Glutamatergic neuron (in vitro differentiated cells): ENCODE data around the gene ARHGAP45. TPM values are rescaled to one million over a fixed set of nuclear protein-coding genes. Genes with fewer than 3 reads are reported as not detected.

Experiments
- DNase-seq: peaks from one replicate; pipeline ENCODE4 v3.0.0; 2022
- H3K27ac Mint-ChIP-seq: one replicate; pipeline ENCODE4 v1.8.0; 2020; ENCODE audit warnings: mild to moderate bottlenecking, mixed read lengths, inconsistent platforms; ENCODE audit not compliant: unreplicated experiment
- H3K27me3 Mint-ChIP-seq: one replicate; pipeline ENCODE4 v1.8.0; 2020; ENCODE audit warnings: mild to moderate bottlenecking, moderate library complexity, mixed read lengths, inconsistent platforms; ENCODE audit not compliant: unreplicated experiment
- H3K36me3 Mint-ChIP-seq: one replicate; pipeline ENCODE4 v1.8.0; 2020; ENCODE audit warnings: mild to moderate bottlenecking, mixed read lengths, inconsistent platforms; ENCODE audit not compliant: unreplicated experiment
- H3K4me1 Mint-ChIP-seq: one replicate; pipeline ENCODE4 v1.8.0; 2020; ENCODE audit warnings: mild to moderate bottlenecking, low read depth, mixed read lengths, inconsistent platforms; ENCODE audit not compliant: unreplicated experiment
- H3K4me3 Mint-ChIP-seq: one replicate; pipeline ENCODE4 v1.8.0; 2020; ENCODE audit warnings: mild to moderate bottlenecking, mixed read lengths, inconsistent platforms; ENCODE audit not compliant: unreplicated experiment
- H3K9me3 Mint-ChIP-seq: one replicate; pipeline ENCODE4 v1.8.0; 2020; ENCODE audit warnings: mild to moderate bottlenecking, moderate library complexity, mixed read lengths, inconsistent platforms; ENCODE audit not compliant: unreplicated experiment
- total RNA-seq: library from RNA; stranded (reverse); fragmentation: NEBNext Ultra II Directional; extraction: Animal tissue kit (Norgen Biotek cat#: 25700); gene quantifications from one replicate; pipeline ENCODE4 v1.2.1, GENCODE V29; 2021; ENCODE audit not compliant: unreplicated experiment
- TF ChIP-seq, protein P1 (sequence below): fragments of 200-600 bp; sonication (generic); IDR thresholded peaks from one replicate; pipeline ENCODE4 v1.5.0; 2021; ENCODE audit not compliant: partially characterized antibody, unreplicated experiment

Gene ARHGAP45
- total RNA-seq, 1 donor from 2014 or later: 1.7 TPM

GRCh38 chr19:1057176-1057855 lies 9.7 kb upstream of the ARHGAP45 start:
- Mint-ChIP-seq H3K36me3 (peaks cover 25% of the 10 kb centered on the region), H3K27me3 (peaks cover 3% of the 10 kb centered on the region), H3K4me1 (no peaks in the 10 kb centered on the region), H3K9me3 (peaks cover 16% of the 10 kb centered on the region), H3K4me3 (no peak overlapping the region), H3K27ac (no peak overlapping the region)
- TF ChIP-seq, protein P1, sequence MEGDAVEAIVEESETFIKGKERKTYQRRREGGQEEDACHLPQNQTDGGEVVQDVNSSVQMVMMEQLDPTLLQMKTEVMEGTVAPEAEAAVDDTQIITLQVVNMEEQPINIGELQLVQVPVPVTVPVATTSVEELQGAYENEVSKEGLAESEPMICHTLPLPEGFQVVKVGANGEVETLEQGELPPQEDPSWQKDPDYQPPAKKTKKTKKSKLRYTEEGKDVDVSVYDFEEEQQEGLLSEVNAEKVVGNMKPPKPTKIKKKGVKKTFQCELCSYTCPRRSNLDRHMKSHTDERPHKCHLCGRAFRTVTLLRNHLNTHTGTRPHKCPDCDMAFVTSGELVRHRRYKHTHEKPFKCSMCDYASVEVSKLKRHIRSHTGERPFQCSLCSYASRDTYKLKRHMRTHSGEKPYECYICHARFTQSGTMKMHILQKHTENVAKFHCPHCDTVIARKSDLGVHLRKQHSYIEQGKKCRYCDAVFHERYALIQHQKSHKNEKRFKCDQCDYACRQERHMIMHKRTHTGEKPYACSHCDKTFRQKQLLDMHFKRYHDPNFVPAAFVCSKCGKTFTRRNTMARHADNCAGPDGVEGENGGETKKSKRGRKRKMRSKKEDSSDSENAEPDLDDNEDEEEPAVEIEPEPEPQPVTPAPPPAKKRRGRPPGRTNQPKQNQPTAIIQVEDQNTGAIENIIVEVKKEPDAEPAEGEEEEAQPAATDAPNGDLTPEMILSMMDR: no peak
- no peak for DNase-seq

- peaks cover 3% of the 10 kb centered on the region for H3K27me3 Mint-ChIP-seq
- H3K4me1 Mint-ChIP-seq: no peaks in the 10 kb centered on the region
- DNase-seq: no peak
- H3K36me3 Mint-ChIP-seq: peaks cover 25% of the 10 kb centered on the region
- peaks cover 16% of the 10 kb centered on the region for H3K9me3 Mint-ChIP-seq
- H3K27ac Mint-ChIP-seq: no peak overlapping the region
- no peak overlapping the region for H3K4me3 Mint-ChIP-seq
- TF ChIP-seq, protein P1: no peak
Measured at GRCh38 chr19:1058112-1058511, 8.9 kb upstream of the ARHGAP45 start.

DNA sequence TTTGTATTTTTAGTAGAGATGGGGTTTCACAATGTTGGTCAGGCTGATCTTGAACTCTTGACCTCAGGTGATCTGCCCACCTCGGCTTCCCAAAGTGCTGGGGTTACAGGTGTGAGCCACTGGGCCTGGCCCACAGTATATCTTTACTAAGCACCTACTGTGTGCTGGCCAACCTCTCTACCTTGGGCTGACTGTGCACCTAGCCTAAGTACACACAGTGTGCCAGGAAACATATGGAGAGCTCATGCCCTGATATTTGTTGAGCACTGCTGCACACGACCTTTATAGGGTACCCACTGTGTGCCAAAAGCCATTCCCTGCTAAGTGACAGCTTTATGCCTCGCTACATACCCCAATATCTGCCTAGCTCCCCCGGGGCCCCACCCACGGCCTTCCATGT lies 6.3 kb upstream of the ARHGAP45 start:
- Mint-ChIP-seq H3K9me3 (peaks cover 18% of the 10 kb centered on the region), H3K4me1 (peaks cover 1% of the 10 kb centered on the region), H3K27ac (no peak overlapping the region), H3K27me3 (peaks cover 5% of the 10 kb centered on the region), H3K4me3 (no peak overlapping the region), H3K36me3 (peaks cover 25% of the 10 kb centered on the region)
- no peak for DNase-seq
- TF ChIP-seq, protein P1: no peak

GRCh38 chr19:1061987-1062386 lies 5.0 kb upstream of the ARHGAP45 start:
- H3K36me3 Mint-ChIP-seq: peaks cover 16% of the 10 kb centered on the region
- H3K9me3 Mint-ChIP-seq: peaks cover 12% of the 10 kb centered on the region
- H3K27me3 Mint-ChIP-seq: peaks cover 2% of the 10 kb centered on the region
- no peak overlapping the region for H3K4me3 Mint-ChIP-seq
- no peak for DNase-seq
- H3K4me1 Mint-ChIP-seq: peaks cover 1% of the 10 kb centered on the region
- TF ChIP-seq, protein P1: no peak
- no peak overlapping the region for H3K27ac Mint-ChIP-seq

GRCh38 chr19:1062387-1063029 lies 4.5 kb upstream of the ARHGAP45 start:
- TF ChIP-seq, protein P1: no peak
- Mint-ChIP-seq H3K36me3 (peaks cover 11% of the 10 kb centered on the region), H3K27me3 (peaks cover 2% of the 10 kb centered on the region), H3K4me1 (peaks cover 1% of the 10 kb centered on the region), H3K27ac (no peak overlapping the region), H3K4me3 (no peak overlapping the region), H3K9me3 (peaks cover 8% of the 10 kb centered on the region)
- no peak for DNase-seq
